Measurements from ENCODE around the gene MMP3.
"Not testable (repeated sequence)": the region's sequence is repeated elsewhere in the genome, so short reads cannot be mapped to it uniquely, and the experiment has no call there.

The MMP3 gene

DNA sequence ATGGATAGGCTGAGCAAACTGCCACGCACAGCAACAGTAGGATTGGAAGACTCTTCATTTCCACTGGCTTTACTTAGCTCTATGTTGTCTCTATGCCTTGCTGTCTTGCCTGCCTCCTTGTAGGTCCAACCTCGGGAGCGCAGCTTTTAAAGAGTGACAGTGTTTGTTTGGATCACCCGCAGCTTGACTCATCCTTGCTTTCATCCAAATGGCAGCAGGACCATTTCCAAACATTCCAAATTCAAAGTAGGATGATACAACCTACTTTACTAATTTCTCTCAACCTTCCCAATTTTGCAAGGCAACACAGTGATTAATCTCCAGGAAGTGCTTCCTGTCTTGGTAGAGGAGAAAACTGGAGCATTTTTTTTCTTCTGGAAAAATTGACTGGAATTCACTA, at the start of gene MMP3:
TSS of gene MMP3 (minus strand) at position 121 of the 400 bp plus-strand sequence. CDS start at position 58, 63 bp downstream.
- no peak for DNase-seq (ENCODE audit: extremely low read depth in 1 of 2, low read depth in 1 of 2)

GRCh38 chr11:102891736-102892135, 48.3 kb upstream of the MMP3 start:
- no peak for DNase-seq (ENCODE audit: extremely low read depth in 1 of 2, low read depth in 1 of 2)

GRCh38 chr11:102886999-102887398, 43.6 kb upstream of the MMP3 start:
- DNase-seq (ENCODE audit: extremely low read depth in 1 of 2, low read depth in 1 of 2), result no peak

- no peak for DNase-seq (ENCODE audit: extremely low read depth in 1 of 2, low read depth in 1 of 2)
These were observed 39.7 kb upstream of the MMP3 start for GRCh38 chr11:102883141-102883540.

- DNase-seq (ENCODE audit: extremely low read depth in 1 of 2, low read depth in 1 of 2), result no peak
These were observed 39.1 kb upstream of the MMP3 start for GRCh38 chr11:102882389-102883024.

DNA sequence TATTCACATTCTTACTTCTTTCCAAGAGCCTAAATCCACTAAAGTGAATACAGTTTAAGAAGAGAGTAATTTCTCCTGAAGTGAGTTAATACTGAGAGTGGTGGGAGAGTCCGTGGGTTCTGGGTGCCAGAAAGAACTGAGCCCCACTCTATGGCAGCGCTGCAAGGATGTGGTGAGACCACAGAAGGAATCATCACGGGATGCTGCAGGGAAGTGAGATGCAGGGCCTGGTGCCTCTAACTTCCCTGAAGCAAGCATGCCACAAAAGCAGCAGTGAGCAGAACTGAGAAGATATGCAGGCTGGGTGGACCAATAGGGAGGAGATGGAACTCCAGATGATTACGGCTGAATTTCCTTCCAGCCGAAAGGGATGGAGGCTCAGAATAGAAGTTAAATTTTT, 36.4 kb upstream of the MMP3 start:
- no peak for DNase-seq (ENCODE audit: extremely low read depth in 1 of 2, low read depth in 1 of 2)

DNA sequence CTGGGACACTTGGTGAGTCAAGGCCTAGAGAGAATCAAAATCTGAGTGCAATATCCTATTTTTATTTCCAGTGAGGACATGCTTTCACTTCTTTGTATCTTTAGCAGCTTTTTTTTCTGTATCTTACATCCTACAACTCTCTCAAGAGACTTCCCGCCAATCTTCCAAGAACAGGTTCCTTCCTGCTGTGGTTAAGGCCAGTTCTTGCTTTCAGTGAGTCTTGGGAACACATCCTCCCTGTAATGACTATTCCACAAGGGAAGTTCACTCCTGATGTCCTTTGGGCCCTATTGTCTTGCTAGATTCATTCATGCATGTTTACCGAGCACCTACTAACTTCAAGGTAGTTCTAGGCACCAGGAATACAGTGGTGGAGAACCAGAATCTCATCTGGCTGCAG, 35.2 kb upstream of the MMP3 start:
- no peak for DNase-seq (ENCODE audit: extremely low read depth in 1 of 2, low read depth in 1 of 2)

DNA sequence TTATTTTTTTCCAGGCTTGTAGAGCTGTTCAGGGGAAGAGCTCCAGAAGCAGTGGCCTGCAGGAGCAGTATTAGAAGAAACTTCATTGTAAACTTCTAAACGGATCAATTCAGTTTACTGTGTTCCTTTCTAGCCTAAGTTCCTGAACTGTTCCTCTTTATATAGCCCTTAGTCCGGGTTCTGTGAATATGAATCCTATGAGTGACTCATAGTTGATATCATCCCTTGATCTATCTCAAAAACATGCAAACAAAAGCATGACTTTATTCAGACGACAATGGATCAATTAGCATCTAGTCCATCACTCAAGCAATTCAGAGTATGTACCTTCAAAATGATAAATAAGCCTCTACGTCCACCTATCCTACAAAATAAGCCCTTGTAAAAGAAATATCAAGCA, 31.4 kb upstream of the MMP3 start, which contains the start of gene MMP12:
TSS of gene MMP12 (minus strand) at position 131 of the 400 bp plus-strand sequence. CDS start at position 86, 45 bp downstream.
- DNase-seq (ENCODE audit: extremely low read depth in 1 of 2, low read depth in 1 of 2), result no peak

DNA sequence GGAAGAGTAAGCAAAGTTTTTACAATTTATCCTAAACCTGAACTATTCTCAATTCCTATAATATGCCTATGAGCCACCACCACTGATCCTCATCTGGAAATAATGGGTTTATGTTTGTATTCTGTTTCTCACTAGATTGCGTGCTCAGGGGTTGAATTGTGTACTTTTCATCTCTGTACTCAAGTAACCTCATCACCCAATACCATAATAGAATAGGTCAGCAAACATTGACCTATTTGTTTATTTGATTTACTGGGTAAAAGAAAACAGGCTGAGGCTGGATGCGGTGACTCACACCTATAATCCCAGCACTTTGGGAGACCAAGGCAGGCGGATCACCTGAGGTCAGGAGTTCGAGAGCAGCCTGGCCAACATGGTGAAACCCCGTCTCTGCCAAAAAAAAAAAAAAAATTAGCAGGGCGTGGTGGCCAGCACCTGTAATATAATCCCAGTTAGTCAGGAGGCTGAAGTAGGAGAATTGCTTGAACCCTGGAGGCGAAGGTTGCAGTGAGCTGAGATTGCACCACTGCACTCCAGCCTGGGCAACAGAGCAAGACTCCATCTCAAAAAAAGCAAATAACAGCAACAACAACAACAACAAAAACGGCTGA, 26.1 kb upstream of the MMP3 start:
- not testable (repeated sequence) for DNase-seq (ENCODE audit: extremely low read depth in 1 of 2, low read depth in 1 of 2)

DNA sequence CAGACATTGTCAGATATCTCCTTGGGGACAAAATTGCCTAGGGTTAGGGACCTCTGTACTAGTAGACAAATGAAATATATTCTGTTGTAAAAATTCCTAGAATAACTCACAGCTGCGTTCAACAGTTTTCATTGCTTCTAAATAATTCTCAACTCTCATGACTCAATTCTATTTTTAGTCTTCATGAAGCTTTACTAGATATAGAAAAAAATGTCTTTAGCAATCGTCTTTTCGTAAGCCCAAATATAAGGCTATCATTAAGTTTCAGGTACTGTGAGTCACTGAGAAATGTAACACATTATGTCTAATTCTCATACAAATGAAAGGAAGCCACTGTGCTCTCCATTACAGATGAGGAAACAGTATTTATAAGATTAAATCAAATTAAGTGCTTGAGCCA, 24.9 kb upstream of the MMP3 start:
- DNase-seq (ENCODE audit: extremely low read depth in 1 of 2, low read depth in 1 of 2), result no peak

- DNase-seq (ENCODE audit: extremely low read depth in 1 of 2, low read depth in 1 of 2), result no peak
These were observed 21.3 kb upstream of the MMP3 start for GRCh38 chr11:102864724-102865123.

GRCh38 chr11:102853956-102854355, 10.5 kb upstream of the MMP3 start:
- no peak for DNase-seq (ENCODE audit: extremely low read depth in 1 of 2, low read depth in 1 of 2)

DNA sequence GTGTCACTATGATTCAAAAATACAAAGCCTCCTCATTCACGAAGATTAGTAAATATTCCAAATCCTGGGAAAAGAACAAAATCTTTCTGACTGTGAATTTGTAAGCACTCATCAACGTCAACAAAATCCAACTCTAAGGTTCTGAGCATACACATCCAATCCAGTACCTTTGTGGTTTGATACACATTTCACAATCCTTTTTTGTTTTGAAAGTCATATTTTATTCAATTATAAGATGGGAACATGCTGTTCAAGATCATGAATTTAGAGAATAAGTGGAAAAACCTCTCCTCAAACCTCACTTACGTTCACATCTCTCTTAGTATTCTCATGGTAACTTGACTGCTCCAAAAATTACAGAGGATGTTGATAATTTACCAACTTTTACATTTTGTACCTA, 9.6 kb upstream of the MMP3 start:
- no peak for DNase-seq (ENCODE audit: extremely low read depth in 1 of 2, low read depth in 1 of 2)

DNA sequence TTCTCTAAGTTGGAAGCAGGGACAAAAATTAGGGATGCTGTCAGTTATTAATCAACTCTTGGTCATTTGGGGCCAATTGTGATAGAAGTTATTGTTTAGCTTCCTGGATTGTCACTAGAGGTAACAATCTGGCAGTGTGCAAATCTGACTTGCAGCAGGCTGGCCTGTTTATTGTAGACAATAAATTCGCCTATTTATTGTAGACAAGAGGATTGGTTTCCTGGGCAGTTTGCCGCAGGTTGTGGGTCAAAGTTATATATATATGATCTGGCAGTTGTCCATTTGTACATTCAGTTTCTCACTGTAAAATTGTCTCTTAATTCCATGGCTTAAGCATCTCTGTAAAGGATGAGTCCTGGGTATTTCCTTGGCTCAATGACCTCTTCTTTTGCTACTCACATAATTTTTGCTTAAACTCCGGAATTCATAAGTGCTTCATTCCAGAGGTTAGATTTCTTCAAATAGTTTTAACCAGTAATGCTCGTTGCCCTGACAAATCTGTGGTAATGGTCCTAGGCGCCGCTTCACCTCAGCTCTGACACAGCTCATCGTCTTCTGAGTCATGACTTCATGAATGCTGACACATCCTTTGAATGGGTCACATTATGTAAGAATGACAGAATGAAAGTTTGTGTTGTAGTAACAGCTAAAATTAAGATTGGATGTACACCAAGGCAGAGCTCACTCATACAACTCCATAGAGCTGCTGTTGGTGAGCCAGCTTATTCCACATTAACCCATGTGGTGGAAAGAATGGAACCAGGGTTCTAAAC, 7.8 kb upstream of the MMP3 start:
- no peak for DNase-seq (ENCODE audit: extremely low read depth in 1 of 2, low read depth in 1 of 2)

DNA sequence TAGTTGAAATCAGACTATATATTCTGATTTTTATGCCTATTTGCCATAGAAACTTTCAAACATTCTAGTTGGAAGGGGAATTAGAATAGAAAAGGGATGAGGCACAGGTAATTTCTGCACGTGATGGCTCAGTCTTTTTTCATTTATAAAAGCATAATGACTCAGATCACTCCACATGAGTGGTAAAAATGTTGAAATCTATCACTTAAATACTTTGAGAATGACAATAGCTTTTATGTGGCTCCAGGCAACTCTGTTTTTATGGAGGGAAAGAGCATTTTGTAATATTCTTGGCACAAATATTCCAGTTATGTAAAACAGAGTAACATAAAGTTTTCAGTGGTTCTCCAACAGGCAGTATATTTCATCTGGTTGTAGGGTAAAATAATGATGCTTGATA, 5.9 kb upstream of the MMP3 start:
- DNase-seq (ENCODE audit: extremely low read depth in 1 of 2, low read depth in 1 of 2), result no peak

GRCh38 chr11:102846292-102846691, 2.9 kb upstream of the MMP3 start:
- DNase-seq (ENCODE audit: extremely low read depth in 1 of 2, low read depth in 1 of 2), result no peak

DNA sequence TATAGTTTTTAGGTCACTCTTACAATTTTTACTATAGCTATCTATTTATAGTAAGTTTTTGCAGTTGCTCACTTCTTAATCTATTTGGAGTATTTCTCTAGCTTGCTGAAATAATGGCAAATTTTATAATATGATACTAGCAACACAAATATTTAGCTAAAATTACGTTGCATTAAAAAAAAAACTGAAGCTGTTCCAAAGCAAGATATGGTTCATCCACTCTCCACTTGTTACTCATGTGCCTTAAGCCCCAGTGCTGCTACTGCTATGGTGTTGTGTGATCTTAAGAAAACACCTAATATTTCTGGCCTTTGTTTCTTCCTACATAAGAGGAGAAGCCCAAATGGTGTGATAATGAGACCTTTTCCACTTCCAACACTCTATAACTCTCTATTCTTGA, 479 bp downstream of the MMP3 start:
- DNase-seq (ENCODE audit: extremely low read depth in 1 of 2, low read depth in 1 of 2), result no peak

GRCh38 chr11:102840018-102840417, 3.4 kb downstream of the MMP3 start:
- no peak for DNase-seq (ENCODE audit: extremely low read depth in 1 of 2, low read depth in 1 of 2)

- DNase-seq (ENCODE audit: extremely low read depth in 1 of 2, low read depth in 1 of 2), result no peak
These were observed 5.8 kb downstream of the MMP3 start for GRCh38 chr11:102837646-102838045.

DNA sequence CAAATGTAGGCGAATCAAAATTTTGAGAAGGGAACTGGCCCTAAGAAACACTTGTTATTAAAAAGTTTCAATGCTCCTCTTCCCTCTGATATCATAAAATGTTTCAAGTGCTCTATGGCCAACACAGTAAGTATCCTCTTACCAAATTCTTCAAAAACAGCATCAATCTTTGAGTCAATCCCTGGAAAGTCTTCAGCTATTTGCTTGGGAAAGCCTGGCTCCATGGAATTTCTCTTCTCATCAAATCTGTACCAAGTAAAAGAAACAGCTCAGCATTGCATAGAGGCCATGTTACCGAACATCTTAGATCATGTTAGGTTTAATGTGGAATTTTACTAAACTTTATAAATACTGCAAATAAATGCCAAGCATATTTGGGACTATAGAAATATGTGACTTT, 6.3 kb downstream of the MMP3 start:
- DNase-seq (ENCODE audit: extremely low read depth in 1 of 2, low read depth in 1 of 2), result no peak

DNA sequence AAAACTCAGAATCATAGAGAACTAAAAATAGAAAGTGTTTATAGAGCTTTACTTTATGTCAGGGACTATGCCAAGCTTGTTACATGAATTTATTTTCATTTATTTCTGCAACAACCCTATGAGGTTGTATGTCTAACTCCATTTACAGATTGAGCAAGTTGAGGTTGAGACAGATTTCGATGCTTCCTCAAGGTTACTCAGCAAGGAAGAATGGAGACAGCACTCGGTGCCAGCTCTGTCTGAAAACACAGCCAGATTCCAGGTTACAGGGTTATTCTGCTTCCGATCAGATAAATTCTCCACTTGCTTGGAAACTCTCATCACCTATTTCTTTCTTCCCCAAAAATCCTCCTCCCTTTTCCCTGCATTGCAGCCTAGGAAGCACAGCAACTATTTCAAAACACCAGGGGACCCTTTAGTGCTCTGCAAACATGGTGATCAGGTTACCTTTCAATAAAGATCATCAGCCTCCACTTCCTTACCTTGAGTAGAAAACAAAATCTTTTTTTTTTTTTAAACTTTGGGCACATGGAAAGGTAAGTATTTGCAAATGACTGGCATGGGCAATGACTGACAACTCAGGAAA, 7.0 kb downstream of the MMP3 start:
- DNase-seq (ENCODE audit: extremely low read depth in 1 of 2, low read depth in 1 of 2), result no peak

DNA sequence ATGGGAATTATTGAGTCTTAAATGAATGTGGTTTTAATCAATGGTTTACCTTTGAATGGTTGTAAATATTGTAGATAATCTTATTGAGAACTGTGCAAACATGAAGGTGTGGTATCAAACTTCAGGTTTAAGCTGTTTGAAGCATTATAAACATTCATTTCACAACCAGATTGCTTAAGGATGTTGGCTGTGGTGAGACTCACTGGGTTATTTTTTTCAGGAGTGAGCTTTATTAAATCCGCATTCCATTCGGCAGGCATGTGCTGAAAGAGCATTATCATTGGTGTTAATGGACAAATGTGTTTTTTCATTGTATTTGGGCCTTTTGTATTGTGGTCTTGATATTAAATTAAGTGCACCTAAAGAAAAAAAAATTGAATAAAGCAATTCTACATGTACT, 9.7 kb downstream of the MMP3 start:
- no peak for DNase-seq (ENCODE audit: extremely low read depth in 1 of 2, low read depth in 1 of 2)
